HEK293T (cell line): ENCODE results near the gene PDE2A.

Experiments
- CTCF ChIA-PET: fragments of 350-600 bp; formaldehyde crosslinking; extraction: SDS; loops from one replicate; lab custom pipeline; 2021; ENCODE audit warnings: antibody characterized with exemption, inconsistent platforms; lab: Yijun Ruan, JAX
- POLR2A ChIA-PET: fragments of 350-600 bp; formaldehyde crosslinking; extraction: SDS; loops from one replicate; lab custom pipeline; 2020; ENCODE audit warnings: antibody characterized with exemption, inconsistent platforms; lab: Yijun Ruan, JAX
- DNase-seq: peaks from one replicate; pipeline ENCODE4 v3.0.0; 2012; ENCODE audit warnings: mixed read lengths; ENCODE audit errors: extremely low spot score
- ARNT ChIP-seq: fragments of 450-650 bp; IDR thresholded peaks from 2 replicates; pipeline ENCODE4 v1.6.1; 2017; ENCODE audit warnings: mild to moderate bottlenecking
- BHLHE40 ChIP-seq: fragments of 450-650 bp; IDR thresholded peaks from 2 replicates; pipeline ENCODE4 v1.6.1; 2016; ENCODE audit warnings: mild to moderate bottlenecking, moderate library complexity, borderline replicate concordance
- CTBP1 ChIP-seq: fragments of 450-650 bp; IDR thresholded peaks from 2 replicates; pipeline ENCODE4 v1.6.1; 2016; ENCODE audit warnings: borderline replicate concordance
- ELF4 ChIP-seq: fragments of 450-650 bp; IDR thresholded peaks from 2 replicates; pipeline ENCODE4 v1.6.1; 2017; ENCODE audit warnings: antibody characterized with exemption
- FOXA1 ChIP-seq: fragments of 450-650 bp; IDR thresholded peaks from 2 replicates; pipeline ENCODE4 v1.6.1; 2016; ENCODE audit warnings: mild to moderate bottlenecking
- FOXK2 ChIP-seq: fragments of 450-650 bp; IDR thresholded peaks from 2 replicates; pipeline ENCODE4 v1.6.1; 2016; ENCODE audit warnings: mild to moderate bottlenecking
- FOXM1 ChIP-seq: fragments of 450-650 bp; IDR thresholded peaks from 2 replicates; pipeline ENCODE4 v1.6.1; 2017; ENCODE audit warnings: mild to moderate bottlenecking, borderline replicate concordance
- HDGF ChIP-seq: fragments of 450-650 bp; IDR thresholded peaks from 2 replicates; pipeline ENCODE4 v1.6.1; 2017; ENCODE audit warnings: antibody characterized with exemption, borderline replicate concordance
- L3MBTL2 ChIP-seq: fragments of 450-650 bp; conservative IDR thresholded peaks from 2 replicates; pipeline ENCODE4 v1.6.1; 2016; ENCODE audit warnings: mild to moderate bottlenecking
- LEF1 ChIP-seq: fragments of 450-650 bp; IDR thresholded peaks from 2 replicates; pipeline ENCODE4 v1.6.1; 2017; ENCODE audit warnings: mild to moderate bottlenecking, borderline replicate concordance
- NFRKB ChIP-seq: fragments of 450-650 bp; IDR thresholded peaks from 2 replicates; pipeline ENCODE4 v1.6.1; 2016; ENCODE audit warnings: mild to moderate bottlenecking, moderate library complexity
- SP1 ChIP-seq: fragments of 450-650 bp; IDR thresholded peaks from 2 replicates; pipeline ENCODE4 v1.6.1; 2017
- SUZ12 ChIP-seq: fragments of 450-650 bp; IDR thresholded peaks from 2 replicates; pipeline ENCODE4 v1.6.1; 2016; ENCODE audit warnings: mild to moderate bottlenecking
- TARDBP ChIP-seq: fragments of 450-650 bp; IDR thresholded peaks from 2 replicates; pipeline ENCODE4 v1.6.1; 2016
- ZNF384 ChIP-seq: fragments of 450-650 bp; IDR thresholded peaks from 2 replicates; pipeline ENCODE4 v1.6.1; 2016
- TF ChIP-seq, protein P1 (sequence below): fragments of 450-650 bp; IDR thresholded peaks from 2 replicates; pipeline ENCODE4 v1.6.1; 2016

PDE2A gene

DNA sequence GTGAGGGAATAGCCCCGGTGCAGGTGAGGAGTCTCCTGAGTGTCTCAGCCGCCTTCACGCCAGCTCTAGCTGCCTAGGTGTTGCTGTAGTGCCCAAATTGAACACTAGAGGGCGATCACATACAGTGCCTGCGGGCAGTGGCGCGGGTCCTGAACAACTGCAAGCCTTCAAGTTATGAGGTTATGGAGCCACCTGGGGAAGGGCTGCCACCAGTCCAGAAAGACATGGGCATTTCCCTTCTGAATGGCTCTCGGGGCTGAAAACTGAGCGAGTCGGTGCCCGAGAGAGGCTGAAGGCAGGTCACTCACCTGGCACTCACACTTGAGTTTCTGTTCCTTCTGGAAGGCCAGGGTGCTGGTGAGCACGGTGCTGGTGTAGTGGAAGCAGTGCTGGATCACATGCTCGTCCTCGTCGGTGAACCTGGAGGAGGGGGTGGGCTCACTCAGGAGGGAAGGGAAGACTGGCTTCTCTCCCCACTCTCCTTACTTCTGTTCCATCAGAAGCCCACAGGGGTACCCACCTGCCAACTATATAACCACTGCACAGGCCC is 88.4 kb downstream of the PDE2A start:
- POLR2A ChIA-PET: interaction anchor here (1.1 kb wide), 1 partner anchor 96 kb away, joined by 3 read pairs; no protein-coding TSS in a partner anchor
- no peak for TF ChIP-seq HDGF
- no peak for TF ChIP-seq ELF4
- no peak for TF ChIP-seq FOXM1
- no peak for TF ChIP-seq ARNT
- TF ChIP-seq ZNF384: no peak
- no peak for TF ChIP-seq L3MBTL2
- no peak for TF ChIP-seq SUZ12
- TF ChIP-seq, protein P1, sequence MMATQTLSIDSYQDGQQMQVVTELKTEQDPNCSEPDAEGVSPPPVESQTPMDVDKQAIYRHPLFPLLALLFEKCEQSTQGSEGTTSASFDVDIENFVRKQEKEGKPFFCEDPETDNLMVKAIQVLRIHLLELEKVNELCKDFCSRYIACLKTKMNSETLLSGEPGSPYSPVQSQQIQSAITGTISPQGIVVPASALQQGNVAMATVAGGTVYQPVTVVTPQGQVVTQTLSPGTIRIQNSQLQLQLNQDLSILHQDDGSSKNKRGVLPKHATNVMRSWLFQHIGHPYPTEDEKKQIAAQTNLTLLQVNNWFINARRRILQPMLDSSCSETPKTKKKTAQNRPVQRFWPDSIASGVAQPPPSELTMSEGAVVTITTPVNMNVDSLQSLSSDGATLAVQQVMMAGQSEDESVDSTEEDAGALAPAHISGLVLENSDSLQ: no peak
- TF ChIP-seq SP1: no peak
- TF ChIP-seq NFRKB: no peak
- no peak for TF ChIP-seq BHLHE40
- no peak for TF ChIP-seq FOXA1
- no peak for TF ChIP-seq LEF1
- TF ChIP-seq FOXK2: no peak
- no peak for TF ChIP-seq CTBP1
- TF ChIP-seq TARDBP: no peak

DNA sequence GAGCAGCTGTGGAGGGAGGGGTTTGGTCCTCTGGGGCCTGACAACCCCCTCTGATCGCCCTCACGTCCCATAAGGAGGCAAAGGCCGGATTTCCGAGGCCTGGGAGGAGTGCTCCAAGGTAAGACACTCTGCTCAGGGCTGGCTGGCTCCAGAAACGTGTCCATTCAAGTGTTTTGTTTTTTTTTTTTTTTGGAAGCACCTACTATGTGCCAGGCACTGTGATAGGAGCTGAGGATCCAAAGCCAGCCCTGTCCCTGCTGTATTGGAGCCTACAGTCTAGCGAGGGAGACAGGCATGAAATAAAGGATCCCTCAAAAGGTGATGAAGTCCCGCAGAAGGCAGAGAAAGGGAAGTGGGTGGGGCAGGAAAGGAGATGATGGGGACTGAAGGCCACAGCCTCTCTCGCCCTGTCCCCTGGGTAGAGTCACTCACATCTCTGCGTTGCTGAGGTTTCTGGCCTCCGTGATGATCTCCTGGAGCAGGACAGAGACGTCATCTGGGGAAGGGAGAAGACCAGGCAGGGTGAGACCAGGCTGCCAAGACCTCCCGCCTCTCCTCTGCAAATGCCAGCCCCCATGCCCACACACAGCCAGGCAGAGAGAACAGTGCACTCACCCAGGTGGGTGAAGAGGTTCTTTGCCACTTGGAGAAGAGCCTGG is 89.2 kb downstream of the PDE2A start:
- ChIA-PET CTCF (interaction anchor here (0.7 to 3.8 kb wide), 3 partner anchors 99 to 113 kb away, joined by 3 to 17 read pairs (median 9); no protein-coding TSS in a partner anchor), POLR2A (no interaction called here)
- TF ChIP-seq LEF1 (no peak), FOXA1 (no peak), TARDBP (no peak), ELF4 (no peak), ZNF384 (no peak), BHLHE40 (no peak), SUZ12 (no peak), HDGF (no peak), NFRKB (no peak), CTBP1 (no peak)
- TF ChIP-seq, protein P1: no peak
- no peak for DNase-seq

More for the DNA sequence above, 88.4 kb downstream of the PDE2A start:
- peak; percentile 85 for DNase-seq
- CTCF ChIA-PET: interaction anchor here (0.9 to 3.8 kb wide), 5 partner anchors 12 to 172 kb away, joined by 3 to 17 read pairs (median 5); no protein-coding TSS in a partner anchor

DNA sequence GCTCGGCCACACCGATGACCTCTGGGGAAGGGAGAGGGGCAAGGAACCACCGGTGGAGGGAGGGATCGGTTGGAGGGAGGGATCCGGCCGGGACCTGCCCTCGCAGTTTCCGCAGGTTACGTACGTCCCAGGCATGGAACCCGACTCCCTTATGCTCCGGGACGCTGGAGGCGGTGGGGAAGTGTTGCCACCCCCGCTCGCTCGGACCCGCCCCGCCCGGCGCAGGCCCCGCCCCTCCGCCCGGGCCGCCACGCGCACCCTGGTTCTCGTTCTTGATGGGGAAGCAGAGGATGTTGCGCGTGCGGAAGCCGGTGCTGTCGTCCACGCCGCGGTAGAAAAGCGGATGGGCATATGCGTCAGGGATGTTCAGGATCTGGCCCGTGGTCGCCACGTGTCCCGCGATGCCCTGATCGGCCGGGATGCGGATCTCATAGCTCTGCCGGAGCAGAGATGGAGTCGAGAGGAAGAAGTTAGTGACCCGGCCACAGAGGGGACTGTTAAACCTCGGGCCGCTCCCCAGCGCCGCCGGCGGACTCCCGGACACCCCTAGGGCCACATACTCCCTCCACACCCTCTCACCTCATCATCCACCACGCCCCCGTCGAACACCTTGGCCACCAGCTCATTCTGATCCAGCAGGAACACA is 89.8 kb downstream of the PDE2A start:
- TF ChIP-seq NFRKB: no peak
- TF ChIP-seq ELF4: no peak
- no peak for TF ChIP-seq ZNF384
- ChIA-PET CTCF (interaction anchor here (0.7 kb wide), 1 partner anchor 99 kb away, joined by 3 read pairs; no protein-coding TSS in a partner anchor), POLR2A (no interaction called here)
- no peak for DNase-seq

DNA sequence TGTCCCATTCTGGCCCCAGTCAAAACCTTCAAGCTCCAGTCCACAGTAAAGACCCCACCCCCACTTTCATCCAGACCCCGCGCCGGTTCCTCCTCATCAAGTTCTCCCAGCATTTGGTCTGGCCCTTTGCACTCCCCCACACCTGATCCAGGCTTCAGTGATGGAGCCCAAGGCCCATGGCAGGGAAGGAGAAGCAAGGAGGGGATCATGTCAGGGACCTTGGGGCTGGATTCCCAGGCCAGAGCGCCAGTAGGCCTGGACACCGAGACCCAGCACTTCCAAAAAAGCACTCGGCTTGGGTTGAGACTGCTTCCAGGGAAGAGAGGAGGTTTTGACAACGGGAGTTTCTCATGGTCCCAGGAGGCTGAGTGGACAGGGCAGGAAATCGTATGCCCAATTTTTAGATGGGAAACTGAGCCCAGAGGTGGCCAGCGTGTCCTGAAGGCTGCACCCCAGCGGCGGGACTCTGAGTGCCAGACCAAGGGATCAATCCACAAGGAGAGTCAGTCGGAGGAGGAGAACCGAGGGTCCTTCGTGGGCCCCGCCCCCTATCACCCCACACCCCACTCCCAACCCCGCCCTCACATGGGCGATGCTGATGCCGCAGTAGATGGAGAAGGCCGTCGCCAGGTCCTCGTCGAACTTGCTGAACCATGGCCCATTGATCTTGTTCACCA is 90.5 kb downstream of the PDE2A start:
- DNase-seq: no peak
- ChIA-PET CTCF (interaction anchor here (1.0 kb wide), 1 partner anchor 112 kb away, joined by 3 read pairs; no protein-coding TSS in a partner anchor), POLR2A (no interaction called here)
- TF ChIP-seq CTBP1: no peak
- no peak for TF ChIP-seq ELF4
- no peak for TF ChIP-seq ZNF384
- no peak for TF ChIP-seq HDGF
- no peak for TF ChIP-seq FOXK2
- no peak for TF ChIP-seq FOXM1
- TF ChIP-seq TARDBP: no peak

DNA sequence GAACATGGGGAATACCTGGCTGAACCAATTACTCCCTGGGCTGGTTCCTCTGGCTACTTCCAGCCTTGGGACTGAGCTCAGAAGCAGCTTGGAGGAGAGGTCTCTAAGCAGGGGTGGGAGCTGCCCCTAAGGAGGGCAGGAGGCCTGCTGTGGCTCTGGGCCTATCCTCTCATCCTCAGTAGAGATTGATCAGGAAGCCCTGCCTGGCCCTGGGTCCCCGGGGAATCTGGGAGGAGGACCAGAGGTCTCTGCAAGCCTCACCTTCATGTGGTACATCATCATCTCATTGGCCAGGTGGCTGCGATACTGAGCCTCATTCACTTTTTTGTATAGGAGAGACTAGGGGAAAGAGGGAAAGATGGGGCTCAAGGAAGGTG is 91.1 kb downstream of the PDE2A start:
- ChIA-PET POLR2A (no interaction called here), CTCF (interaction anchor here (0.6 to 1.0 kb wide), 2 partner anchors 112 to 493 kb away, joined by 3 read pairs; no protein-coding TSS in a partner anchor)
- TF ChIP-seq L3MBTL2 (no peak), BHLHE40 (no peak), ARNT (no peak), HDGF (no peak), NFRKB (no peak), FOXK2 (no peak), SUZ12 (no peak), CTBP1 (no peak), ZNF384 (no peak), LEF1 (no peak), SP1 (no peak), TARDBP (no peak), FOXA1 (no peak), FOXM1 (no peak), ELF4 (no peak)
- TF ChIP-seq, protein P1: no peak
- no peak for DNase-seq
